DND-41 (cell line): ENCODE data around the gene ZSCAN30.
"Not testable (repeated sequence)": the region's sequence is repeated elsewhere in the genome, so short reads cannot be mapped to it uniquely, and the experiment has no call there.

Experiments
- ATAC-seq: fragments of 200-7000 bp; cut with Tn5 transposase; 3 replicates; pipeline ENCODE4 v1.9.1; 2021; ENCODE audit warnings: low read depth; ENCODE audit not compliant: insufficient read depth
- DNase-seq: peaks from one replicate; pipeline ENCODE4 v3.0.0-alpha.2; 2020
- H2AFZ ChIP-seq: 2 replicates; pipeline ENCODE4 v1.6.0; 2012; ENCODE audit warnings: low read depth, low read length
- H3K27ac ChIP-seq: 2 replicates; pipeline ENCODE4 v1.5.1; 2012; ENCODE audit warnings: low read length, inconsistent platforms
- H3K27me3 ChIP-seq: fragments of 200-600 bp; sonication (generic); 2 replicates; pipeline ENCODE4 v1.6.0; 2012; ENCODE audit warnings: low read length, mild to moderate bottlenecking, inconsistent platforms; ENCODE audit not compliant: insufficient read depth, poor library complexity
- H3K36me3 ChIP-seq: 2 replicates; pipeline ENCODE4 v1.5.1; 2012; ENCODE audit warnings: low read length, inconsistent platforms; ENCODE audit not compliant: insufficient read depth
- H3K4me1 ChIP-seq: 2 replicates; pipeline ENCODE4 v1.5.1; 2012; ENCODE audit warnings: mild to moderate bottlenecking, low read length; ENCODE audit not compliant: insufficient read depth
- H3K4me2 ChIP-seq: 2 replicates; pipeline ENCODE4 v1.6.0; 2012; ENCODE audit warnings: mild to moderate bottlenecking, moderate library complexity, low read length, inconsistent platforms; ENCODE audit not compliant: insufficient read depth
- H3K4me3 ChIP-seq, 2 experiments: fragments of 200-600 bp in 1 of 2; shearing (Covaris generic) in 1 of 2; 2 replicates each; pipeline ENCODE4 v1.5.1; 2012 to 2016; ENCODE audit warnings: inconsistent platforms in 2 of 2, low read length in 2 of 2, mild to moderate bottlenecking in 2 of 2, low read depth in 1 of 2, moderate library complexity in 1 of 2
- H3K79me2 ChIP-seq: 2 replicates; pipeline ENCODE4 v1.6.0; 2012; ENCODE audit warnings: low read length, inconsistent platforms; ENCODE audit not compliant: insufficient read depth
- H3K9ac ChIP-seq: 2 replicates; pipeline ENCODE4 v1.6.0; 2012; ENCODE audit warnings: low read depth, mild to moderate bottlenecking, inconsistent platforms, low read length, moderate library complexity
- H3K9me3 ChIP-seq: 2 replicates; pipeline ENCODE4 v1.5.1; 2012; ENCODE audit warnings: low read length, moderate library complexity, mild to moderate bottlenecking, inconsistent platforms; ENCODE audit not compliant: insufficient read depth, severe bottlenecking
- H4K20me1 ChIP-seq: 2 replicates; pipeline ENCODE4 v1.6.0; 2012; ENCODE audit warnings: low read length; ENCODE audit not compliant: insufficient read depth
- EZH2 ChIP-seq: IDR thresholded peaks from 3 replicates; pipeline ENCODE4 v1.6.1; 2012; ENCODE audit warnings: borderline replicate concordance, low read depth, mild to moderate bottlenecking, moderate library complexity, low read length, inconsistent platforms; ENCODE audit not compliant: severe bottlenecking
- TF ChIP-seq, protein P1 (sequence below): IDR thresholded peaks from 2 replicates; pipeline ENCODE4 v1.5.1; 2012; ENCODE audit warnings: borderline replicate concordance, low read length, moderate library complexity, mild to moderate bottlenecking; ENCODE audit not compliant: poor library complexity, severe bottlenecking; ENCODE audit errors: extremely low read depth

The ZSCAN30 gene

DNA sequence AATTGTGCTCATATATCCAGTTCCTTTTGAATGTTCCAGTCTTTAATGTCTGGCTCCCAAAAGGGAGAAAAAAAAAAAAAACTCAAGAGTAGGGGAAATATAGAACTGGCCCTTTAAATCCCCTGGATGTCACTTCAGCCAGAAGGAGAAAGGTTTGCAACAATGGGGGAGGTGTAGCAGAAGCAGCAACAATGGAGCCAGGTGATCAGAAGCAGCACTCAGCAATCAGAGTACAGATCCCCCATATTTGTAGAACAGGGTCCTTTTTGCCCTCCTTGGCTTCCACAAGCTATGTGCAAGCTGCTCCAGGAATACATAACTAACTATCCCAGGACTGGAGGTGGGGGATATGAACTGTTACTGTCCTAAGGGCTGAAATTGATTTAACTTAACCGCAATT, 75.0 kb downstream of the ZSCAN30 start:
- Histone ChIP-seq H3K4me2 (no peak overlapping the region), H3K36me3 (no peaks in the 10 kb centered on the region), H3K27me3 (no peaks in the 10 kb centered on the region), H3K9ac (no peak overlapping the region), H4K20me1 (no peaks in the 10 kb centered on the region), H3K79me2 (no peaks in the 10 kb centered on the region), H3K27ac (no peak overlapping the region), H3K9me3 (no peaks in the 10 kb centered on the region), H3K4me3 (no peak overlapping the region), H3K4me1 (no peaks in the 10 kb centered on the region), H2AFZ (no peak overlapping the region)
- TF ChIP-seq, protein P1, sequence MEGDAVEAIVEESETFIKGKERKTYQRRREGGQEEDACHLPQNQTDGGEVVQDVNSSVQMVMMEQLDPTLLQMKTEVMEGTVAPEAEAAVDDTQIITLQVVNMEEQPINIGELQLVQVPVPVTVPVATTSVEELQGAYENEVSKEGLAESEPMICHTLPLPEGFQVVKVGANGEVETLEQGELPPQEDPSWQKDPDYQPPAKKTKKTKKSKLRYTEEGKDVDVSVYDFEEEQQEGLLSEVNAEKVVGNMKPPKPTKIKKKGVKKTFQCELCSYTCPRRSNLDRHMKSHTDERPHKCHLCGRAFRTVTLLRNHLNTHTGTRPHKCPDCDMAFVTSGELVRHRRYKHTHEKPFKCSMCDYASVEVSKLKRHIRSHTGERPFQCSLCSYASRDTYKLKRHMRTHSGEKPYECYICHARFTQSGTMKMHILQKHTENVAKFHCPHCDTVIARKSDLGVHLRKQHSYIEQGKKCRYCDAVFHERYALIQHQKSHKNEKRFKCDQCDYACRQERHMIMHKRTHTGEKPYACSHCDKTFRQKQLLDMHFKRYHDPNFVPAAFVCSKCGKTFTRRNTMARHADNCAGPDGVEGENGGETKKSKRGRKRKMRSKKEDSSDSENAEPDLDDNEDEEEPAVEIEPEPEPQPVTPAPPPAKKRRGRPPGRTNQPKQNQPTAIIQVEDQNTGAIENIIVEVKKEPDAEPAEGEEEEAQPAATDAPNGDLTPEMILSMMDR: no peak
- no peak for TF ChIP-seq EZH2
- DNase-seq: no peak
- no peak for ATAC-seq

DNA sequence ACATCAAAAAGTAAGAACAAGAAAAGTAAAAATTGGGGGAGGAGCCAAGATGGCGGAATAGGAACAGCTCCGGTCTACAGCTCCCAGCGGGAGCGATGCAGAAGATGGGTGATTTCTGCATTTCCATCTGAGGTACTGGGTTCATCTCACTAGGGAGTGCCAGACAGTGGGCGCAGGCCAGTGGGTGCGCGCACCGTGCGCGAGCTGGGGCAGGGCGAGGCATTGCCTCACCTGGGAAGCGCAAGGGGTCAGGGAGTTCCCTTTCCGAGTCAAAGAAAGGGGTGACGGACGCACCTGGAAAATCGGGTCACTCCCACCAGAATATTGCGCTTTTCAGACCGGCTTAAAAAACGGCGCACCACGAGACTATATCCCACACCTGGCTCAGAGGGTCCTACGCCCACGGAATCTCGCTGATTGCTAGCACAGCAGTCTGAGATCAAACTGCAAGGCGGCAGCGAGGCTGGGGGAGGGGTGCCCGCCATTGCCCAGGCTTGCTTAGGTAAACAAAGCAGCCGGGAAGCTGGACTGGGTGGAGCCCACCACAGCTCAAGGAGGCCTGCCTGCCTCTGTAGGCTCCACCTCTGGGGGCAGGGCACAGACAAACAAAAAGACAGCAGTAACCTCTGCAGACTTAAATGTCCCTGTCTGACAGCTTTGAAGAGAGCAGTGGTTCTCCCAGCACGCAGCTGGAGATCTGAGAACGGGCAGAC, 84.1 kb downstream of the ZSCAN30 start:
- not testable (repeated sequence) for ATAC-seq, DNase-seq, H3K27ac ChIP-seq, H3K9ac ChIP-seq, H4K20me1 ChIP-seq, H2AFZ ChIP-seq, H3K36me3 ChIP-seq, H3K9me3 ChIP-seq, H3K4me2 ChIP-seq, H3K4me3 ChIP-seq, H3K27me3 ChIP-seq, H3K4me1 ChIP-seq, H3K79me2 ChIP-seq

DNA sequence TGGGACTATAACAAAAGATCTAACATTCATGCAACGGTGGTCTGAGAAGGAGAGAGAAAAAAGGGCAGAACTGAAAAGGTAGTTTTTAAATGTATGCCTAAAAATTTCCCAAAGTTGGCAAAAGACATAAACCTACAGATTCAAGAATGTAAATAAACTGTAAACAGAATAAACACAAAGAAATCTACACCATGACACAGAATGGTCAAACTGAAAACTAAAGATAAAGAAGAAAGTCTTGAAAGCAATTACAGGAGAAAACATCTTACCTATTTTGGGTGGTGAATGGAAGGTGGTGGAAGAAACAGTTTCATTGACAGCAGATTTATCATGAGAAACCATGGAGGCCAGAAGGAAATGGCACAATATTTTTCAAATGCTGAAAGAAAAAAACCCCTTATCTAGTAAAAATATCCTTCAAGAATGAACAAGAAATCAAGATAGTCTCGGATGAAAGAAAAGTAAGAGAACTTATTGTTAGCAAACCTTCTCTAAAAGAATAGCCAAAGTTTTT, 84.8 kb downstream of the ZSCAN30 start:
- Histone ChIP-seq H3K4me2 (no peak overlapping the region), H3K9me3 (no peaks in the 10 kb centered on the region), H4K20me1 (no peaks in the 10 kb centered on the region), H3K27me3 (no peaks in the 10 kb centered on the region), H3K27ac (no peak overlapping the region), H3K36me3 (no peaks in the 10 kb centered on the region), H3K4me3 (no peak overlapping the region), H3K9ac (no peak overlapping the region), H3K4me1 (no peaks in the 10 kb centered on the region), H3K79me2 (no peaks in the 10 kb centered on the region), H2AFZ (no peak overlapping the region)
- DNase-seq: no peak
- no peak for TF ChIP-seq EZH2
- TF ChIP-seq, protein P1: no peak
- ATAC-seq: no peak

DNA sequence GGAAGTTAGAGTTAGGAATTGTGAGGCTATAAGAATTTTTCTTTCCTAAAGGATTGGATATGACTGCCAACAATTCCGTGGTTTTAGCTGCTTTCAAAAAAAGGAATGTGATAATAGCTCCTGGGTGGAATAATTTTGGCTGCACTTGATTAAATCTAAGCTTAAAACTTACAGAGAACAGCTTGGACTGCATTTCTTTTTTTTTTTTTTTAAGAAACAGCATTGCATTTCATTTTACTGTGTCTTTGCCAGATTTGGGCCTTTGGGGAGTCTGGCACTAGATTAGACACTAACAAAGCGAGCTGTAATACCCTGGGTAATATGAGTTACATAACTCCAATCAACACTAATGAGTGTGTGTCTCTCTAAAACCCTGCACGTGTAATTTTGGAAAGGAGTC, 87.0 kb downstream of the ZSCAN30 start:
- DNase-seq: no peak
- Histone ChIP-seq H3K4me3 (no peak overlapping the region), H3K27ac (no peak overlapping the region), H3K4me2 (no peak overlapping the region), H2AFZ (no peak overlapping the region), H3K79me2 (no peaks in the 10 kb centered on the region), H3K9me3 (no peaks in the 10 kb centered on the region), H4K20me1 (no peaks in the 10 kb centered on the region), H3K27me3 (no peaks in the 10 kb centered on the region), H3K36me3 (no peaks in the 10 kb centered on the region), H3K9ac (no peak overlapping the region), H3K4me1 (no peaks in the 10 kb centered on the region)
- ATAC-seq: no peak
- TF ChIP-seq EZH2: no peak
- TF ChIP-seq, protein P1: no peak
